H1 (cell line): Measurements from ENCODE around the gene AMBN. TPM values are rescaled to one million over a fixed set of nuclear protein-coding genes. Genes with fewer than 3 reads are reported as not detected.

ENCODE experiments used
- polyA plus RNA-seq, 7 experiments: library from polyadenylated mRNA; depleted of rRNA in 3 of 7; stranded (reverse) in 5 of 7; unstranded in 2 of 7; fragments of >200 nt in 5 of 7; fragments of 200-250 nt in 2 of 7; gene quantifications; 1 replicate in 5 of 7; 2 replicates in 1 of 7; 4 replicates in 1 of 7; pipeline versions ENCODE4 v1.2.1 to v1.2.3, GENCODE V29; 2011 to 2013; ENCODE audit warnings: missing spikeins in 2 of 7, mixed read lengths in 2 of 7
- total RNA-seq: library from RNA; stranded (reverse); fragmentation: NEBNext Ultra II Directional; extraction: Animal tissue kit (Norgen Biotek cat#: 25700); gene quantifications from 2 replicates; pipeline ENCODE4 v1.2.1, GENCODE V29; 2021
- TF ChIP-seq, protein P1 (sequence below): IDR thresholded peaks from 2 replicates; pipeline ENCODE4 v1.6.1; 2011; ENCODE audit warnings: low read length, improper control_type of control experiment

AMBN gene
- total and polyA plus RNA-seq, 2 of the 8 experiments (the other 6 are each of a cell fraction or from before 2014, with no cell fraction given) = not detected

DNA sequence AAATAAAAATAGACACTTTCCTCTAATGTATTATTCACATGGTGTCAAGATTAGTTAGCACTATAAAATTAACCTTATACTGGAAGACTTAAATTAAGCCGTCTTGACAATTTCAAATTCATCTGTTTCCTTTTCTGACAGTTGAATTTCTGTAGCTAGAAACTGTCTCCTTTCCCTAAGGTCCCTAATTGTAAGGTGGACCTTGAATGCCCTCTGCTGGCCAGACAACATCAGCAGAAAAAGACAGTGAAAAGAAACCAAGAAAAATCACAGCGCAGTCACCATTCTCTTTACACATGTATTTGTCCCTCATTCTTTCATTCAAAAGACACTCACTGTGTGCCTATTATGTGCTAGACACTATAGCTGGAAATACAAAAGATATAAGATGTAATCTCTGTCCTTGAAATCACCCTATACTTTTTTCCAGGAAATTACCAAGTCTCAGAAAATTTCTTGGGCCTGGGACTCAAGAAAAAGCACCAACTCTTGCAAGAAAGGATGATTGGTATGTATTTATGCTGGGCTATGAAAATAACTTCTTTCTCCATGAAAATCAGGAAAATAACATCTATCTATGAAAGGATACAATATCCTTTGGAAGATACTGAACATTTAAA lies 32.7 kb upstream of the AMBN start (continued):
- TF ChIP-seq, protein P1, sequence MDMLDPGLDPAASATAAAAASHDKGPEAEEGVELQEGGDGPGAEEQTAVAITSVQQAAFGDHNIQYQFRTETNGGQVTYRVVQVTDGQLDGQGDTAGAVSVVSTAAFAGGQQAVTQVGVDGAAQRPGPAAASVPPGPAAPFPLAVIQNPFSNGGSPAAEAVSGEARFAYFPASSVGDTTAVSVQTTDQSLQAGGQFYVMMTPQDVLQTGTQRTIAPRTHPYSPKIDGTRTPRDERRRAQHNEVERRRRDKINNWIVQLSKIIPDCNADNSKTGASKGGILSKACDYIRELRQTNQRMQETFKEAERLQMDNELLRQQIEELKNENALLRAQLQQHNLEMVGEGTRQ = no peak
